Tibial nerve (tissue), 4 donors: ENCODE results near the gene TSGA10IP.

Experiments used
- CTCF ChIP-seq, 5 experiments: fragments of 200-600 bp in 3 of 5; fragments of 450-650 bp in 2 of 5; sonication (generic) in 3 of 5; IDR thresholded peaks; one replicate each; pipeline ENCODE4 v1.5.1; 2016 to 2019; ENCODE audit warnings: antibody characterized with exemption in 5 of 5, mild to moderate bottlenecking in 3 of 5, moderate library complexity in 2 of 5
- EP300 ChIP-seq, 2 donors: sonication (generic); formaldehyde crosslinking; IDR thresholded peaks; one replicate each; pipeline ENCODE4 v1.6.1; 2017; ENCODE audit warnings: antibody characterized with exemption in 2 of 2, mild to moderate bottlenecking in 1 of 2

GRCh38 chr11:65898656-65899355 lies 46.5 kb upstream of the TSGA10IP start:
- TF ChIP-seq CTCF (IDR thresholded peaks at IDR 0.05) (no peak), EP300 (IDR thresholded peaks at IDR 0.05) (no peak)
